ENCODE data around the gene MAP3K10.

GRCh38 chr19:40241809-40242384 lies 50.7 kb downstream of the MAP3K10 start:
- TF ChIP-seq POLR2A (IDR thresholded peaks at IDR 0.05; ENCODE audit: low read length) (no peak), GATA1 (IDR thresholded peaks at IDR 0.05; ENCODE audit: low read depth, low read length) (no peak)
